ENCODE measurements around the gene FICD.
"Not testable (repeated sequence)": the region's sequence is repeated elsewhere in the genome, so short reads cannot be mapped to it uniquely, and the experiment has no call there.

FICD gene

GRCh38 chr12:108548954-108549521, 34.0 kb downstream of the FICD start:
- H4K20me1 ChIP-seq (ENCODE audit: control insufficient read depth, insufficient read depth, low read depth, low read length) = no peaks in the 10 kb centered on the region
- peaks cover 99% of the 10 kb centered on the region for H3K79me2 ChIP-seq (ENCODE audit: control insufficient read depth, low read length)
- H3K4me1 ChIP-seq (ENCODE audit: control insufficient read depth, low read length) = peaks cover 97% of the 10 kb centered on the region
- H3K4me2 ChIP-seq (ENCODE audit: low read length) = peak overlapping the region; percentile 63
- H3K9me3 ChIP-seq (ENCODE audit: control insufficient read depth, insufficient read depth, low read length) = no peaks in the 10 kb centered on the region
- H3K4me3 ChIP-seq (ENCODE audit: low read length) = peak overlapping the region; percentile 41
- no peaks in the 10 kb centered on the region for H3K27me3 ChIP-seq (ENCODE audit: control insufficient read depth, low read length)
- peaks cover 12% of the 10 kb centered on the region for H3F3A ChIP-seq (ENCODE audit: control insufficient read depth, insufficient read depth)
- peaks cover 91% of the 10 kb centered on the region for H3K36me3 ChIP-seq (ENCODE audit: control insufficient read depth, low read length)
- TF ChIP-seq CTCF (IDR thresholded peaks at IDR 0.05; ENCODE audit: low read depth, low read length, poor library complexity, severe bottlenecking) (no peak), EZH2phosphoT487 (IDR thresholded peaks at IDR 0.05; ENCODE audit: borderline replicate concordance, low read length) (no peak)
- H3K9me2 ChIP-seq (replicated peaks; ENCODE audit: control insufficient read depth, low read length) = no peaks in the 10 kb centered on the region
- H3K27ac ChIP-seq (ENCODE audit: low read depth, low read length) = peak overlapping the region; percentile 56

GRCh38 chr12:108551535-108551934, 36.5 kb downstream of the FICD start:
- Histone ChIP-seq H3K4me3 (ENCODE audit: low read length) (peak overlapping the region; percentile 55), H3K9me3 (ENCODE audit: control insufficient read depth, insufficient read depth, low read length) (no peaks in the 10 kb centered on the region), H3K4me1 (ENCODE audit: control insufficient read depth, low read length) (peaks cover 93% of the 10 kb centered on the region), H3K79me2 (ENCODE audit: control insufficient read depth, low read length) (peaks cover 100% of the 10 kb centered on the region), H4K20me1 (ENCODE audit: control insufficient read depth, insufficient read depth, low read depth, low read length) (0 out of 2 replicates have a peak, but pooled peaks cover 2% of the 10 kb centered on the region), H3K9me2 (replicated peaks; ENCODE audit: control insufficient read depth, low read length) (no peaks in the 10 kb centered on the region), H3K27me3 (ENCODE audit: control insufficient read depth, low read length) (no peaks in the 10 kb centered on the region), H3F3A (ENCODE audit: control insufficient read depth, insufficient read depth) (peaks cover 12% of the 10 kb centered on the region), H3K27ac (ENCODE audit: low read depth, low read length) (peak overlapping the region; percentile 63), H3K4me2 (ENCODE audit: low read length) (peak overlapping the region; percentile 63), H3K36me3 (ENCODE audit: control insufficient read depth, low read length) (peaks cover 79% of the 10 kb centered on the region)
- TF ChIP-seq EZH2phosphoT487 (IDR thresholded peaks at IDR 0.05; ENCODE audit: borderline replicate concordance, low read length) (no peak), CTCF (IDR thresholded peaks at IDR 0.05; ENCODE audit: low read depth, low read length, poor library complexity, severe bottlenecking) (no peak)

GRCh38 chr12:108553799-108554198, 38.7 kb downstream of the FICD start:
- Histone ChIP-seq H3K36me3 (ENCODE audit: control insufficient read depth, low read length) (peaks cover 75% of the 10 kb centered on the region), H3K4me1 (ENCODE audit: control insufficient read depth, low read length) (peaks cover 85% of the 10 kb centered on the region), H4K20me1 (ENCODE audit: control insufficient read depth, insufficient read depth, low read depth, low read length) (peaks cover 11% of the 10 kb centered on the region; the same call in 1 of the 2 replicates), H3F3A (ENCODE audit: control insufficient read depth, insufficient read depth) (peaks cover 7% of the 10 kb centered on the region; the same call in 1 of the 2 replicates), H3K9me3 (ENCODE audit: control insufficient read depth, insufficient read depth, low read length) (no peaks in the 10 kb centered on the region), H3K4me2 (ENCODE audit: low read length) (peak overlapping the region; percentile 63), H3K27ac (ENCODE audit: low read depth, low read length) (no peak overlapping the region), H3K4me3 (ENCODE audit: low read length) (no peak overlapping the region), H3K27me3 (ENCODE audit: control insufficient read depth, low read length) (no peaks in the 10 kb centered on the region), H3K79me2 (ENCODE audit: control insufficient read depth, low read length) (peaks cover 100% of the 10 kb centered on the region), H3K9me2 (replicated peaks; ENCODE audit: control insufficient read depth, low read length) (no peaks in the 10 kb centered on the region)
- TF ChIP-seq EZH2phosphoT487 (IDR thresholded peaks at IDR 0.05; ENCODE audit: borderline replicate concordance, low read length) (no peak), CTCF (IDR thresholded peaks at IDR 0.05; ENCODE audit: low read depth, low read length, poor library complexity, severe bottlenecking) (no peak)

- not testable (repeated sequence) for H3F3A ChIP-seq (ENCODE audit: control insufficient read depth, insufficient read depth); H3K27ac ChIP-seq (ENCODE audit: low read depth, low read length); H3K27me3 ChIP-seq (ENCODE audit: control insufficient read depth, low read length); H3K9me2 ChIP-seq (replicated peaks; ENCODE audit: control insufficient read depth, low read length); H3K4me3 ChIP-seq (ENCODE audit: low read length); H3K9me3 ChIP-seq (ENCODE audit: control insufficient read depth, insufficient read depth, low read length)
- H3K4me1 ChIP-seq (ENCODE audit: control insufficient read depth, low read length) = peaks cover 80% of the 10 kb centered on the region
- H3K79me2 ChIP-seq (ENCODE audit: control insufficient read depth, low read length) = peaks cover 100% of the 10 kb centered on the region
- peaks cover 11% of the 10 kb centered on the region; the same call in 1 of the 2 replicates for H4K20me1 ChIP-seq (ENCODE audit: control insufficient read depth, insufficient read depth, low read depth, low read length)
- H3K4me2 ChIP-seq (ENCODE audit: low read length) = peak overlapping the region; percentile 4; the same call in 1 of the 2 replicates
- peaks cover 75% of the 10 kb centered on the region for H3K36me3 ChIP-seq (ENCODE audit: control insufficient read depth, low read length)
Observed at GRCh38 chr12:108555383-108555782, 40.3 kb downstream of the FICD start.

Data from DOHH2 (cell line).